ENCODE measurements around the gene MED15. TPM values are rescaled to one million over a fixed set of nuclear protein-coding genes. Genes with fewer than 3 reads are reported as not detected.

Gene MED15
- total and polyA plus RNA-seq, 2 of the 8 experiments (the other 6 are each of a cell fraction or from before 2014, with no cell fraction given) = 28.3 to 57.1 TPM

DNA sequence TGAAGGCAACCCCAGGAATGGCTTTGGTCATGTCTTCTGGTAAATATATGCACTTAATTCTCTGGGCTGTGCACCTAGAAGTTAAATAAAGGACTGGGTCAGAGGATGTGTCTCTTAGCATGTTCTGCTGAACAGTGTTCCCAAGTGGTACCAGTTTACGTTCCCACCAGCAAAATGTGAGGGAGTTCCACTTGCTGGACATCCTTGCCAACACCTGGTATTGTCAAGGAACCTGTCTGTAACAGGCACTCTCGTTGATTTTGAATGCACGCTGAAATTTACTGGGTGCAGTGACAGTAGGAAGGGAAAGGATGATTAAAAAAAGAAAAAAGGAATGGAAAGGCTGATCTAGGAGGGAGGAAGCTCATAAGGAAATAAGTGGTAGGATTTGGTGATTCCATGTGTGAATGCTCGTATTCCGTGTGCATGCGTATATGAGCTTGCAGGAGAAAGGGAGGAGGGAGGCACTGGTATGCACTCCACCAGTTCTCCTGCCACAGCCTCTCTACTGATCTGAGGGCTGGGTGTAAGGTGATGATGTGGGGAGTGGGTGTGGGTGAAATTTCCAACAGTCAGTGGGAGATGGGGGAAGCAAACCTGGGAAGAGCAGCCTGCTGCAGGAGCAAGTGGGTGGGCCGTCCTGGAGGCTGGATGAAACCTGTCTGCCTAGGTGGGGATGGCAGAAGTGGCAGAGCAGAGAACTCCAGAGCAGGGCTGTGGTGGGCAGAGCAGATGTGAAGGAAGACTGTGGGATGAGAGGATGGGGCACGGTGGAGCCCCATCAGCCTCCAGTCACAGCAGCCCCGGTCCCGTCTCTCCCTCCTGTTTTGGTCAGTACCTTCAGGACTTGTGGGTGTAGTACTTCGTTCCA lies 15.0 kb downstream of the MED15 start:
- Histone ChIP-seq H3K79me2 (ENCODE audit: control insufficient read depth in 1 of 2, insufficient read depth in 2 of 2, low read length in 2 of 2) (peaks cover 6 to 59% of the 10 kb centered on the region in 2 experiments), H3K27ac (ENCODE audit: low read depth, low read length) (no peak overlapping the region)

More for the DNA sequence above, 15.0 kb downstream of the MED15 start:
- Histone ChIP-seq H3K18ac (ENCODE audit: extremely low read depth, low read length) (no peak overlapping the region), H3K4me1 (replicated peaks in 1 of 4; ENCODE audit: control insufficient read depth in 3 of 4, insufficient read depth in 4 of 4, low read length in 3 of 4) (peaks cover 0 to 6% (median 1%) of the 10 kb centered on the region in 4 experiments; a peak in 3 of 7 replicates), H2BK120ac (replicated peaks; ENCODE audit: low read depth, low read length) (no peak overlapping the region), H3K23ac (ENCODE audit: insufficient read length) (no peak overlapping the region), H3K4me2 (ENCODE audit: insufficient read depth in 1 of 2, low read depth in 2 of 2, low read length in 2 of 2) (no peak overlapping the region), H3K9ac (replicated peaks in 1 of 4; ENCODE audit: extremely low read depth in 1 of 4, low read depth in 3 of 4, low read length in 3 of 4) (no peak overlapping the region), H4K91ac (replicated peaks; ENCODE audit: insufficient read length, low read length) (no peak overlapping the region), H4K8ac (ENCODE audit: extremely low read depth, insufficient read depth, low read length) (no peak overlapping the region), H3K23me2 (ENCODE audit: low read depth, low read length) (no peaks in the 10 kb centered on the region), H3K56ac (replicated peaks; ENCODE audit: insufficient read length, low read depth, low read length) (no peak overlapping the region), H2AFZ (ENCODE audit: low read length) (no peak overlapping the region), H3K9me3 (ENCODE audit: insufficient read depth in 2 of 2, low read depth in 1 of 2, low read length in 1 of 2) (no peaks in the 10 kb centered on the region), H3K14ac (ENCODE audit: insufficient read length) (no peak overlapping the region), H2AK5ac (ENCODE audit: low read depth, low read length) (no peak overlapping the region), H2BK15ac (ENCODE audit: low read length) (no peak overlapping the region), H2BK12ac (ENCODE audit: low read depth, low read length) (no peak overlapping the region), H3K27me3 (replicated peaks in 1 of 4; ENCODE audit: control insufficient read depth in 3 of 4, extremely low read depth in 1 of 4, insufficient read depth in 3 of 4, low read length in 3 of 4) (no peaks in the 10 kb centered on the region), H3K36me3 (ENCODE audit: control insufficient read depth in 2 of 4, insufficient read depth in 4 of 4, low read length in 3 of 4) (peaks cover 0 to 3% (median 0%) of the 10 kb centered on the region in 4 experiments; a peak in 2 of 8 replicates), H2BK20ac (ENCODE audit: low read length) (no peak overlapping the region), H3K4me3 (ENCODE audit: extremely low read depth in 1 of 4, insufficient read depth in 2 of 4, low read depth in 3 of 4, low read length in 4 of 4) (no peak overlapping the region), H2BK5ac (ENCODE audit: low read depth, low read length) (no peak overlapping the region), H3K79me1 (ENCODE audit: low read depth, low read length) (peaks cover 25% of the 10 kb centered on the region), H4K5ac (ENCODE audit: insufficient read length, low read depth, low read length) (no peak overlapping the region), H4K20me1 (replicated peaks in 1 of 2; ENCODE audit: control insufficient read depth in 1 of 2, insufficient read depth in 2 of 2, low read length in 2 of 2) (peaks cover 13 to 19% of the 10 kb centered on the region in 2 experiments), H3K4ac (replicated peaks; ENCODE audit: insufficient read length, low read depth, low read length) (no peak overlapping the region)
- WGBS, 2 experiments (ENCODE audit: extremely low coverage in 1 of 2, insufficient coverage in 1 of 2, insufficient read length in 1 of 2, insufficient replicate concordance in 2 of 2, low coverage in 1 of 2, low lambda C conversion rate in 2 of 2, missing lambda C conversion rate in 1 of 2) = 88% methylated on average over 11 of the region's 11 CpGs; no CpG with 5 or more reads in 1 of the 2 experiments
- ChIA-PET CTCF (ENCODE audit: partially characterized antibody) (interaction anchor here (0.6 to 1.4 kb wide), 3 partner anchors 8 to 69 kb away, joined by 3 to 4 read pairs (median 3); no protein-coding TSS in a partner anchor), POLR2A (ENCODE audit: partially characterized antibody) (no interaction called here)
- FAIRE-seq = no peak
- DNase-seq (ENCODE audit: low read depth in 1 of 2, low spot score in 2 of 2) = no peak
- TF ChIP-seq RFX5 (IDR thresholded peaks at IDR 0.05; ENCODE audit: borderline replicate concordance, low read depth, low read length) (no peak), SRF (IDR thresholded peaks at IDR 0.05; ENCODE audit: low read depth, low read length) (no peak), TCF12 (IDR thresholded peaks at IDR 0.05; ENCODE audit: low read depth, low read length) (no peak), RBBP5 (IDR thresholded peaks at IDR 0.05; ENCODE audit: borderline replicate concordance, low read depth, low read length) (no peak), BCL11A (IDR thresholded peaks at IDR 0.05; ENCODE audit: low read depth in 2 of 2, low read length in 2 of 2) (no peak), RNF2 (IDR thresholded peaks at IDR 0.05; ENCODE audit: borderline replicate concordance, low read depth, low read length, missing control alignments, poor library complexity, severe bottlenecking) (no peak), SIN3A (conservative IDR thresholded peaks at IDR 0.05 in 1 of 2, IDR thresholded peaks at IDR 0.05 in 1 of 2; ENCODE audit: low read depth in 1 of 2, low read length in 2 of 2) (no peak)
- TF ChIP-seq, protein P1, sequence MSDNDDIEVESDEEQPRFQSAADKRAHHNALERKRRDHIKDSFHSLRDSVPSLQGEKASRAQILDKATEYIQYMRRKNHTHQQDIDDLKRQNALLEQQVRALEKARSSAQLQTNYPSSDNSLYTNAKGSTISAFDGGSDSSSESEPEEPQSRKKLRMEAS (IDR thresholded peaks at IDR 0.05) = no peak
- TF ChIP-seq, protein P2, sequence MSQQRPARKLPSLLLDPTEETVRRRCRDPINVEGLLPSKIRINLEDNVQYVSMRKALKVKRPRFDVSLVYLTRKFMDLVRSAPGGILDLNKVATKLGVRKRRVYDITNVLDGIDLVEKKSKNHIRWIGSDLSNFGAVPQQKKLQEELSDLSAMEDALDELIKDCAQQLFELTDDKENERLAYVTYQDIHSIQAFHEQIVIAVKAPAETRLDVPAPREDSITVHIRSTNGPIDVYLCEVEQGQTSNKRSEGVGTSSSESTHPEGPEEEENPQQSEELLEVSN (IDR thresholded peaks at IDR 0.05) = no peak

Data from H1 (cell line).